Activated naive CD8-positive, alpha-beta T cell treated with anti-CD3 and anti-CD28 coated beads, Interleukin-2, amount 50 U/mL, for 16 hours (primary cell): ENCODE results near the gene FOXO3.

Source experiments
- DNase-seq: peaks from one replicate; pipeline ENCODE4 v3.0.0-alpha.2; 2020; ENCODE audit warnings: low read depth, low spot score

FOXO3 gene

GRCh38 chr6:108711071-108711470 lies 150.4 kb downstream of the FOXO3 start:
- no peak for DNase-seq

DNA sequence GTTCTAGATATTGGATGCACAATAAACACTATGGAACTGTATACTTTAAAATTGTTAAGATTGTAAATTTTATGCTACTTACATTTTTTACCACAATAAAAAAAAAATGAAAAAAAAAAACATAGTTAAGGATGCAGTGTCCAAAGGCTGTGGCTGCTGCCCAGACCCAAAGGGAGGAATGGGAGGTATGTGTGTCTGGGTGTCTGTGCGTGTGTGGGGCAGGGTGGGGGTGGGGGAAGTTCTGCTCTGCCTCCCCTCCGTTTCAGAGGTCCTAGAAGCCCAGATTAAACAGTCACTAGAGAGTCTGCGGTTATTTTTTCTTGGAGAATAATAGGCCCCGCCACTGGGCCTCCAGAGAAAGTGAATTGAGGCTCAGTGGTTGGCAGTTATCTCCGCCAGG lies 151.1 kb downstream of the FOXO3 start:
- no peak for DNase-seq

GRCh38 chr6:108712946-108713345 lies 152.2 kb downstream of the FOXO3 start:
- DNase-seq, result no peak

- DNase-seq, result no peak
Measured at GRCh38 chr6:108714101-108714765, 153.5 kb downstream of the FOXO3 start.

DNA sequence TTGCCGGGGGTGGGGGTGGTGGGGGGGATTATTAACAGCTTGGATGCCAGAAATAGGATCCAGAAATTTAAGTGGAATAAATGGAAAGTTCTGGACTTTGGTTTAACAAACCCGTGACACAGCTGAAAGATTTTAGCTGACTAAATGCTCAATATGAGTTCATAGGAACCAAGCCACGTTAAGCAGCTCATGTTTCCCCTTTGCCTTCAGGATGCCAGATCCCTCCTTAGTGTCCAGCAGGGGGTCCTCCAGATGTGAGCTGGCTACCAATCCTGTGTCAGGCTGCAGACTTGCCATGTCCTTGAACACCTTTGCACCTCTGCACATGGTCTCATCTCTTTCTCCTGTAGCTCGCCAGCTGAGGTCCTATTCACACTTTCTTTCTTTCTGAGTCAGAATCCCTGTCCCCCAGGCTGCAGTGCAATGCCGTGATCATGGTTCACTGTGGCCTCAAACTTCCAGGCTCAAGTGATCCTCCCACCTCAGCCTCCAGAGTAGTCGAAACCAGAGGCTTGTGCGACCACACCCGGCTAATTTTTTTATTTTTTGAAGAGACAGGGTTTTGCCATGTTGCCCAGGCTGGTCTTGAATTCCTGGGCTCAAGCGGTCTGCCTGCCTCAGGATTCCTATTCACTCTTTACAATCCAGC lies 154.2 kb downstream of the FOXO3 start:
- DNase-seq, result no peak

DNA sequence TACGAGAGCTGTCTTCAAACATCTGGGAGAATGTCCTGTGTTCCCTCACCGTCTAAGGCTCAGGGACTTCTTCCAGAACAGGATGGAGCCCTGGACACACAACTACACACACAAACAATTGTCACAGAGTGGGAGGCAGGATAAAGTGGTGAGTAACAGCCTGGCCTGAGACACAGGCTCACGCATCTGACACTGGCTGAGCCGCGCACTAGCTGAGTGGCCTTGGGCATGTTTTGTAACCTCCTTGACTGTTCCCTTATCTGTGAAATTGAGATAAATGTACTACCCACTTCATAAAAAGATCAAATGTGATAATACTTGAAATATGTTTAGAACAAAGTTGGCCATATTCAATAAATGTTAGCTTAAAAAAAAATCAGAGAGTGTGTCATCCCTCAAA lies 155.1 kb downstream of the FOXO3 start:
- DNase-seq, result no peak

GRCh38 chr6:108716801-108717791 lies 156.4 kb downstream of the FOXO3 start:
- DNase-seq, result no peak

DNA sequence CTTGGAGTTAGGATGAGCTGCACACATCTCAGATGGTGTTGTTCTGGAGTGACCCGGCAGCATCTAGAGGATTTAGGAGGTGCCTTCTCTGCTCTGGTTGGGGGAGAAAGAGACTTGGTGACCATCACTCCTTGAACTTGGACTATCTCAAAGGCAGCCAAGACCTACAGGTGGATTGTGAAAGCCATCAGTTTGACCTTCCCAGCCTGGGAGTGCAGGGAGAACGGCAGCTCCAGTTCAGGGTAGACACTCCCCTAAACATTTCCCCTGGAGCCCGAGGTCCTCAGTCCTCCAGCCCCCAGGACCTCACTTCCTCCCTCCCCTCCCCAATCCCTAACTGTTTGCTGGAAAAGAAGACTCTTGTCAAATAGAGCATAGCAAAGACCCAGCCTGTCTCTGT lies 158.8 kb downstream of the FOXO3 start:
- no peak for DNase-seq

DNA sequence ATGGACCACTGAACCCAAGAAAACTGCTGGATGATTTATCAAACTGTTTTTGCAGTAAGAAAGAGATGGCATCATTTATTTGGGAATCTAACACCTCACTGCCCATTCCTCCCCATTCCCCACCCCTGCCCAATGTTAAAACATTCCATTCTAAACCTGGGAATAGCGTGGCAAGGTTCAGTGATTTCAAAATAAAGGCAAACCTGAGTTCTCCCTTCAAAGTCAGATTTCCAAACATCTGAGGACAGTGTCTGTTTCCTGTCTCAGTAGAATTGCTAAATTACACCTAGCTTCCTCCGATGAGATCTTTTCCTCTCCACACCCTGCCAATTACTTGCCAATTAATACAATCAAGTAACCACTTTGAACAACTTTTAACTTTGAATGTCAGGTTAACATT lies 160.1 kb downstream of the FOXO3 start:
- no peak for DNase-seq

GRCh38 chr6:108721286-108721685 lies 160.6 kb downstream of the FOXO3 start:
- DNase-seq, result no peak

GRCh38 chr6:108723594-108723993 lies 162.9 kb downstream of the FOXO3 start:
- no peak for DNase-seq

GRCh38 chr6:108726726-108727339 lies 166.1 kb downstream of the FOXO3 start:
- DNase-seq, result no peak

DNA sequence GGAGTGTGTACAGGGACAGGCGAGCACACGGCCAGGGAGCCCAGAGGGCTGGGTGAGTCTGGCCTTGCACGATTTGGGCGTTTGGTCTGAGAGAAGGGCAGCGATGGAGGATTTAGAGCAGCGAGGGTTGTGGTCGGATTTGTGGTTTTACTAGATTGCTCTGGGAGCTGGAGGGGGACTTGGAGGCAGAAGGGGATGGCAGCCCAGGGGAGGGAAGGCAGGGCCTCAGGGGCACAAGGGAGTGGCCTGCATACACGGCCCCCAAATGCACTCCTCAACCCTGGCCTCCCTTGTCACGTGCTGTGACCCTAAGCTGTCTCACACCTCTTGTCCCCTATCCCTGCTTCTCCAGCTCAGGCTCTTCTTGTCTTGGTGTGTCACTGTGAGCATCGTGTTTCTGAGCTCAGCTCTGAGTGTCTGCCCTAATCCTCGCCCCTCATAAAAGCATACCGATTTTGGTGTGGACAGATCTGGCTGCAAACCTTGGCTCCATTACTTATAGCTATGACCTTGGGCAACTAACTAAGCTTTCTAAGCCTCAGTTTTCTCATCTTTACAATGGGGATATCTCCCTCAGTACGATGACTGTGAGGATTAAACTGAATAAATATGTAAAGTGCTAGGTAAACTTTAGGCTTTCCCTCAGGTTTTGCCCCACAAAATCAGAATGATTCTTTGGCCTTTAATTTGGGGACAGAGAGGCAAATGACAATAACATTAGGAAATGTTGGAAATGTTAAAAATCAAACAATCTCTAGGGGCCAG lies 167.4 kb downstream of the FOXO3 start:
- no peak for DNase-seq

DNA sequence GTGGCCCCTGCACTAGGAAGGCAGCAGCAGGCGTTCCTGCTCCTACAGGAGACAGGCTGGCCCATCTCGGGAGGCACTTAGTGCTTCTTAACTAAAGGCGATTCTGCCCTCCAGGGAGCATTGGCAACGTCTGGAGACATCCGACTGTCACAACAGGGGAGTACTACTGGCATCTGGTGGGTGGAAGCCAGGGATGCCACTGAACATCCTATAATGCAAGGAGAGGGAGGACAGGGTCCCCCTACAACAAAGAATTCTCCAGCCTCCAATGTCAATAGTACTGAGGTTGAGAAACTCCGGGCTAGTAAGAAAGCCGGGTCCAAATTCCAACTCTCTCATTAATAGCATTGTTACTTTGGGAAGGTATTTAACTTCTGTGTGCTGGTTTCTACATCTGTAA lies 168.1 kb downstream of the FOXO3 start:
- DNase-seq, result no peak

- DNase-seq, result no peak
Measured at GRCh38 chr6:108730635-108731515, 170.2 kb downstream of the FOXO3 start.

- DNase-seq, result no peak
Measured at GRCh38 chr6:108732091-108732870, 171.6 kb downstream of the FOXO3 start.

GRCh38 chr6:108733051-108733450 lies 172.3 kb downstream of the FOXO3 start:
- DNase-seq, result no peak

- DNase-seq, result no peak
Measured at GRCh38 chr6:108733706-108734265, 173.1 kb downstream of the FOXO3 start.
